ENCODE measurements around the gene ASPSCR1. TPM values are rescaled to one million over a fixed set of nuclear protein-coding genes. Genes with fewer than 3 reads are reported as not detected.

Gene ASPSCR1
- total and polyA plus RNA-seq, 2 of the 13 experiments (the other 11 are each of a cell fraction or from before 2014, with no cell fraction given), result 274 to 314 TPM

DNA sequence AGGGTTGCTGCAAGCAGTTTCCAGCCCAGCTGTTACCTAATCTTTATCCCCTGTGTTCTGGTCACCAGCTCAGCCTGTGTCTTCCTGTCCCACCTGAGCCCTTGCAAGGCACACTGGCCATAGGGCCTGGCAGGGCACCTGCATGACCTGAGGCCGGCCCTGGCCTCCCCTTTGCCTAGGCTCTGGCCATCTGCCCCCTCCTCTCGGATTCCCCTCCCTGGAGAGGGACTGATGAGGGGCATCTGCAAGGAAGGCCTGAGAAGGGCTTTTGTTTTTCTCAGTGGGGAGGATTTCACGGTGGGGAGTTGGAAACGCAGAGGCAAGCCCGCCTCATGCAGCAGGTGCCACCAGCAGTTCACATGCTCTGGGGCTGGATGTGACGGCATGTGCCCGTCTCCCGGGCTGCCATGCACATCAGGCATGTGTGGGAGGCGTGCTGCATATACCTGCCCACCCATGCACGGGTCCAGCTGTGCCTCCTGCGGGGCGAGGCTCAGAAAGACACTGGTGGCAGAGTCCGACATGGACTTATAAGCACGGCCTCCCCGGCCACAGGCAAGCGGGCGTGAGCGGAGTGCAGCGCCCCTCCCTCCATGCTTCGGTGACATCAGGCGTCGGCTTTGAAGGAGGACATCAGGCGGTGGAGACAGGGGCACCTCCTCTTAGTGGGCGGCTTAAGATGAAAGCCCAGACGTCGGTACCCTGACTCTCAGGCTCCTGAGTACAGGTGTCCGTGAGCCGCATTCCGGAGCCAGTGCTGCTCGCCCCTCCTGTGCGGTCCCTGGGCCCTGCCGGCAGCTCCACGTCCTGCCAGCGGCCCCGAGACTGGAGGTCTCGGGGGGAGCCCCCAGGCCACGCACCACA is 16.5 kb downstream of the ASPSCR1 start (continued):
- TF ChIP-seq, protein P1, sequence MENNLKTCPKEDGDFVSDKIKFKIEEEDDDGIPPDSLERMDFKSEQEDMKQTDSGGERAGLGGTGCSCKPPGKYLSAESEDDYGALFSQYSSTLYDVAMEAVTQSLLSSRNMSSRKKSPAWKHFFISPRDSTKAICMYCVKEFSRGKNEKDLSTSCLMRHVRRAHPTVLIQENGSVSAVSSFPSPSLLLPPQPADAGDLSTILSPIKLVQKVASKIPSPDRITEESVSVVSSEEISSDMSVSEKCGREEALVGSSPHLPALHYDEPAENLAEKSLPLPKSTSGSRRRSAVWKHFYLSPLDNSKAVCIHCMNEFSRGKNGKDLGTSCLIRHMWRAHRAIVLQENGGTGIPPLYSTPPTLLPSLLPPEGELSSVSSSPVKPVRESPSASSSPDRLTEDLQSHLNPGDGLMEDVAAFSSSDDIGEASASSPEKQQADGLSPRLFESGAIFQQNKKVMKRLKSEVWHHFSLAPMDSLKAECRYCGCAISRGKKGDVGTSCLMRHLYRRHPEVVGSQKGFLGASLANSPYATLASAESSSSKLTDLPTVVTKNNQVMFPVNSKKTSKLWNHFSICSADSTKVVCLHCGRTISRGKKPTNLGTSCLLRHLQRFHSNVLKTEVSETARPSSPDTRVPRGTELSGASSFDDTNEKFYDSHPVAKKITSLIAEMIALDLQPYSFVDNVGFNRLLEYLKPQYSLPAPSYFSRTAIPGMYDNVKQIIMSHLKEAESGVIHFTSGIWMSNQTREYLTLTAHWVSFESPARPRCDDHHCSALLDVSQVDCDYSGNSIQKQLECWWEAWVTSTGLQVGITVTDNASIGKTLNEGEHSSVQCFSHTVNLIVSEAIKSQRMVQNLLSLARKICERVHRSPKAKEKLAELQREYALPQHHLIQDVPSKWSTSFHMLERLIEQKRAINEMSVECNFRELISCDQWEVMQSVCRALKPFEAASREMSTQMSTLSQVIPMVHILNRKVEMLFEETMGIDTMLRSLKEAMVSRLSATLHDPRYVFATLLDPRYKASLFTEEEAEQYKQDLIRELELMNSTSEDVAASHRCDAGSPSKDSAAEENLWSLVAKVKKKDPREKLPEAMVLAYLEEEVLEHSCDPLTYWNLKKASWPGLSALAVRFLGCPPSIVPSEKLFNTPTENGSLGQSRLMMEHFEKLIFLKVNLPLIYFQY (CRISPR knock-in tag; IDR thresholded peaks at IDR 0.05; ENCODE audit: borderline replicate concordance), result no peak
- no peak for TF ChIP-seq ATRX (CRISPR knock-in tag; IDR thresholded peaks at IDR 0.05; ENCODE audit: borderline replicate concordance)
- no peak for TF ChIP-seq NFRKB (IDR thresholded peaks at IDR 0.05)
- TF ChIP-seq, protein P2, sequence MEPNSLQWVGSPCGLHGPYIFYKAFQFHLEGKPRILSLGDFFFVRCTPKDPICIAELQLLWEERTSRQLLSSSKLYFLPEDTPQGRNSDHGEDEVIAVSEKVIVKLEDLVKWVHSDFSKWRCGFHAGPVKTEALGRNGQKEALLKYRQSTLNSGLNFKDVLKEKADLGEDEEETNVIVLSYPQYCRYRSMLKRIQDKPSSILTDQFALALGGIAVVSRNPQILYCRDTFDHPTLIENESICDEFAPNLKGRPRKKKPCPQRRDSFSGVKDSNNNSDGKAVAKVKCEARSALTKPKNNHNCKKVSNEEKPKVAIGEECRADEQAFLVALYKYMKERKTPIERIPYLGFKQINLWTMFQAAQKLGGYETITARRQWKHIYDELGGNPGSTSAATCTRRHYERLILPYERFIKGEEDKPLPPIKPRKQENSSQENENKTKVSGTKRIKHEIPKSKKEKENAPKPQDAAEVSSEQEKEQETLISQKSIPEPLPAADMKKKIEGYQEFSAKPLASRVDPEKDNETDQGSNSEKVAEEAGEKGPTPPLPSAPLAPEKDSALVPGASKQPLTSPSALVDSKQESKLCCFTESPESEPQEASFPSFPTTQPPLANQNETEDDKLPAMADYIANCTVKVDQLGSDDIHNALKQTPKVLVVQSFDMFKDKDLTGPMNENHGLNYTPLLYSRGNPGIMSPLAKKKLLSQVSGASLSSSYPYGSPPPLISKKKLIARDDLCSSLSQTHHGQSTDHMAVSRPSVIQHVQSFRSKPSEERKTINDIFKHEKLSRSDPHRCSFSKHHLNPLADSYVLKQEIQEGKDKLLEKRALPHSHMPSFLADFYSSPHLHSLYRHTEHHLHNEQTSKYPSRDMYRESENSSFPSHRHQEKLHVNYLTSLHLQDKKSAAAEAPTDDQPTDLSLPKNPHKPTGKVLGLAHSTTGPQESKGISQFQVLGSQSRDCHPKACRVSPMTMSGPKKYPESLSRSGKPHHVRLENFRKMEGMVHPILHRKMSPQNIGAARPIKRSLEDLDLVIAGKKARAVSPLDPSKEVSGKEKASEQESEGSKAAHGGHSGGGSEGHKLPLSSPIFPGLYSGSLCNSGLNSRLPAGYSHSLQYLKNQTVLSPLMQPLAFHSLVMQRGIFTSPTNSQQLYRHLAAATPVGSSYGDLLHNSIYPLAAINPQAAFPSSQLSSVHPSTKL (CRISPR knock-in tag; IDR thresholded peaks at IDR 0.05), result no peak
- no peak for TF ChIP-seq ZNF775 (CRISPR knock-in tag; IDR thresholded peaks at IDR 0.05; ENCODE audit: borderline replicate concordance)
- TF ChIP-seq, protein P3, sequence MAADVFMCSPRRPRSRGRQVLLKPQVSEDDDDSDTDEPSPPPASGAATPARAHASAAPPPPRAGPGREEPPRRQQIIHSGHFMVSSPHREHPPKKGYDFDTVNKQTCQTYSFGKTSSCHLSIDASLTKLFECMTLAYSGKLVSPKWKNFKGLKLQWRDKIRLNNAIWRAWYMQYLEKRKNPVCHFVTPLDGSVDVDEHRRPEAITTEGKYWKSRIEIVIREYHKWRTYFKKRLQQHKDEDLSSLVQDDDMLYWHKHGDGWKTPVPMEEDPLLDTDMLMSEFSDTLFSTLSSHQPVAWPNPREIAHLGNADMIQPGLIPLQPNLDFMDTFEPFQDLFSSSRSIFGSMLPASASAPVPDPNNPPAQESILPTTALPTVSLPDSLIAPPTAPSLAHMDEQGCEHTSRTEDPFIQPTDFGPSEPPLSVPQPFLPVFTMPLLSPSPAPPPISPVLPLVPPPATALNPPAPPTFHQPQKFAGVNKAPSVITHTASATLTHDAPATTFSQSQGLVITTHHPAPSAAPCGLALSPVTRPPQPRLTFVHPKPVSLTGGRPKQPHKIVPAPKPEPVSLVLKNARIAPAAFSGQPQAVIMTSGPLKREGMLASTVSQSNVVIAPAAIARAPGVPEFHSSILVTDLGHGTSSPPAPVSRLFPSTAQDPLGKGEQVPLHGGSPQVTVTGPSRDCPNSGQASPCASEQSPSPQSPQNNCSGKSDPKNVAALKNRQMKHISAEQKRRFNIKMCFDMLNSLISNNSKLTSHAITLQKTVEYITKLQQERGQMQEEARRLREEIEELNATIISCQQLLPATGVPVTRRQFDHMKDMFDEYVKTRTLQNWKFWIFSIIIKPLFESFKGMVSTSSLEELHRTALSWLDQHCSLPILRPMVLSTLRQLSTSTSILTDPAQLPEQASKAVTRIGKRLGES (CRISPR knock-in tag; IDR thresholded peaks at IDR 0.05; ENCODE audit: borderline replicate concordance), result no peak; the same call in 1 of the 2 replicates
- no peak for TF ChIP-seq RCOR2 (CRISPR knock-in tag; IDR thresholded peaks at IDR 0.05)
- TF ChIP-seq GATAD2A (CRISPR knock-in tag; IDR thresholded peaks at IDR 0.05), result no peak
- 0 out of 2 replicates have a peak, but pooled peaks have one; percentile 81 for TF ChIP-seq DNMT3B (CRISPR knock-in tag; conservative IDR thresholded peaks at IDR 0.05)
- 0 out of 2 replicates have a peak, but pooled peaks have one; percentile 4 for TF ChIP-seq ZNF3 (CRISPR knock-in tag; IDR thresholded peaks at IDR 0.05)
- peak; percentile 46 for TF ChIP-seq SAP130 (CRISPR knock-in tag; IDR thresholded peaks at IDR 0.05; ENCODE audit: low read depth)
- no peak for TF ChIP-seq ZNF17 (CRISPR knock-in tag; IDR thresholded peaks at IDR 0.05)
- no peak; the same call in 1 of the 2 replicates for TF ChIP-seq IRF2 (CRISPR knock-in tag; IDR thresholded peaks at IDR 0.05)
- TF ChIP-seq, protein P4, sequence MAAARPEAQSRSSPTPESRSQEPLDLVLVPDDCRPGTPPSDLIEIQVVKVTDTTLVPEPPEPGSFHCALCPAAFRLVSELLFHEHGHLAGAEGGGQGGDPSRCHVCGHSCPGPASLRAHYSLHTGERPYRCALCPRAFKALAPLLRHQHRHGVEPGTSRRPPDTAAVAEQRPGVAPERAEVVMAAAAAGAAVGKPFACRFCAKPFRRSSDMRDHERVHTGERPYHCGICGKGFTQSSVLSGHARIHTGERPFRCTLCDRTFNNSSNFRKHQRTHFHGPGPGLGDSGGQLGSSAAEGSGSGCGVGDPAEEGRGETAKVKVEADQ (CRISPR knock-in tag; IDR thresholded peaks at IDR 0.05; ENCODE audit: borderline replicate concordance), result no peak
- TF ChIP-seq, protein P5, sequence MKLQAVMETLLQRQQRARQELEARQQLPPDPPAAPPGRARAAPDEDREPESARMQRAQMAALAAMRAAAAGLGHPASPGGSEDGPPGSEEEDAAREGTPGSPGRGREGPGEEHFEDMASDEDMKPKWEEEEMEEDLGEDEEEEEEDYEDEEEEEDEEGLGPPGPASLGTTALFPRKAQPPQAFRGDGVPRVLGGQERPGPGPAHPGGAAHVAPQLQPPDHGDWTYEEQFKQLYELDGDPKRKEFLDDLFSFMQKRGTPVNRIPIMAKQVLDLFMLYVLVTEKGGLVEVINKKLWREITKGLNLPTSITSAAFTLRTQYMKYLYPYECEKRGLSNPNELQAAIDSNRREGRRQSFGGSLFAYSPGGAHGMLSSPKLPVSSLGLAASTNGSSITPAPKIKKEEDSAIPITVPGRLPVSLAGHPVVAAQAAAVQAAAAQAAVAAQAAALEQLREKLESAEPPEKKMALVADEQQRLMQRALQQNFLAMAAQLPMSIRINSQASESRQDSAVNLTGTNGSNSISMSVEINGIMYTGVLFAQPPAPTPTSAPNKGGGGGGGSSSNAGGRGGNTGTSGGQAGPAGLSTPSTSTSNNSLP (IDR thresholded peaks at IDR 0.05; ENCODE audit: low read depth, low read length), result no peak
